Chondrocyte (in vitro differentiated cells): ENCODE measurements around the gene BAIAP2L2. TPM values are rescaled to one million over a fixed set of nuclear protein-coding genes. Genes with fewer than 3 reads are reported as not detected.

Experiments used
- DNase-seq: peaks from one replicate; pipeline ENCODE4 v3.0.0; 2021; ENCODE audit warnings: mixed read lengths, low spot score
- H3K27ac Mint-ChIP-seq: one replicate; pipeline ENCODE4 v1.8.0; 2021; ENCODE audit warnings: mild to moderate bottlenecking, moderate library complexity, mixed read lengths; ENCODE audit not compliant: unreplicated experiment
- H3K27me3 Mint-ChIP-seq: 2 replicates; pipeline ENCODE4 v1.8.0; 2021; ENCODE audit warnings: low read depth, mixed read lengths
- H3K36me3 Mint-ChIP-seq: 2 replicates; pipeline ENCODE4 v1.8.0; 2021; ENCODE audit warnings: low read depth, mixed read lengths
- H3K4me1 Mint-ChIP-seq: 2 replicates; pipeline ENCODE4 v1.8.0; 2021; ENCODE audit warnings: low read depth, mild to moderate bottlenecking, mixed read lengths
- H3K4me3 Mint-ChIP-seq: one replicate; pipeline ENCODE4 v1.8.0; 2021; ENCODE audit warnings: mild to moderate bottlenecking, moderate library complexity, mixed read lengths; ENCODE audit not compliant: unreplicated experiment
- H3K9me3 Mint-ChIP-seq: 2 replicates; pipeline ENCODE4 v1.8.0; 2021; ENCODE audit warnings: low read depth, mixed read lengths
- total RNA-seq: library from RNA; stranded (reverse); gene quantifications from 3 replicates; pipeline ENCODE4 v1.2.1, GENCODE V29; 2021
- TF ChIP-seq, protein P1 (sequence below): fragments of 200-600 bp; sonication (generic); IDR thresholded peaks from 2 replicates; pipeline ENCODE4 v1.5.0; 2021; ENCODE audit warnings: antibody characterized with exemption, mild to moderate bottlenecking, moderate library complexity

BAIAP2L2 gene
- total RNA-seq, 1 donor from 2014 or later, result 0.42 TPM

- TF ChIP-seq, protein P1, sequence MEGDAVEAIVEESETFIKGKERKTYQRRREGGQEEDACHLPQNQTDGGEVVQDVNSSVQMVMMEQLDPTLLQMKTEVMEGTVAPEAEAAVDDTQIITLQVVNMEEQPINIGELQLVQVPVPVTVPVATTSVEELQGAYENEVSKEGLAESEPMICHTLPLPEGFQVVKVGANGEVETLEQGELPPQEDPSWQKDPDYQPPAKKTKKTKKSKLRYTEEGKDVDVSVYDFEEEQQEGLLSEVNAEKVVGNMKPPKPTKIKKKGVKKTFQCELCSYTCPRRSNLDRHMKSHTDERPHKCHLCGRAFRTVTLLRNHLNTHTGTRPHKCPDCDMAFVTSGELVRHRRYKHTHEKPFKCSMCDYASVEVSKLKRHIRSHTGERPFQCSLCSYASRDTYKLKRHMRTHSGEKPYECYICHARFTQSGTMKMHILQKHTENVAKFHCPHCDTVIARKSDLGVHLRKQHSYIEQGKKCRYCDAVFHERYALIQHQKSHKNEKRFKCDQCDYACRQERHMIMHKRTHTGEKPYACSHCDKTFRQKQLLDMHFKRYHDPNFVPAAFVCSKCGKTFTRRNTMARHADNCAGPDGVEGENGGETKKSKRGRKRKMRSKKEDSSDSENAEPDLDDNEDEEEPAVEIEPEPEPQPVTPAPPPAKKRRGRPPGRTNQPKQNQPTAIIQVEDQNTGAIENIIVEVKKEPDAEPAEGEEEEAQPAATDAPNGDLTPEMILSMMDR, result no peak
- Mint-ChIP-seq H3K9me3 (no peaks in the 10 kb centered on the region), H3K36me3 (peaks cover 2% of the 10 kb centered on the region), H3K4me1 (peaks cover 10% of the 10 kb centered on the region), H3K4me3 (no peak overlapping the region), H3K27me3 (no peaks in the 10 kb centered on the region), H3K27ac (no peak overlapping the region)
- no peak for DNase-seq
Measured at GRCh38 chr22:38138961-38139360, 28.5 kb upstream of the BAIAP2L2 start.

- TF ChIP-seq, protein P1, result no peak
- Mint-ChIP-seq H3K4me3 (no peak overlapping the region), H3K27ac (no peak overlapping the region), H3K9me3 (no peaks in the 10 kb centered on the region), H3K27me3 (no peaks in the 10 kb centered on the region), H3K36me3 (no peaks in the 10 kb centered on the region), H3K4me1 (peaks cover 10% of the 10 kb centered on the region)
- no peak for DNase-seq
Measured at GRCh38 chr22:38137876-38138687, 27.6 kb upstream of the BAIAP2L2 start.

- Mint-ChIP-seq H3K27ac (no peak overlapping the region), H3K36me3 (peaks cover 1% of the 10 kb centered on the region), H3K27me3 (no peaks in the 10 kb centered on the region), H3K4me3 (no peak overlapping the region), H3K4me1 (peaks cover 12% of the 10 kb centered on the region), H3K9me3 (no peaks in the 10 kb centered on the region)
- no peak for DNase-seq
- TF ChIP-seq, protein P1, result no peak
Measured at GRCh38 chr22:38136607-38137006, 26.1 kb upstream of the BAIAP2L2 start.

DNA sequence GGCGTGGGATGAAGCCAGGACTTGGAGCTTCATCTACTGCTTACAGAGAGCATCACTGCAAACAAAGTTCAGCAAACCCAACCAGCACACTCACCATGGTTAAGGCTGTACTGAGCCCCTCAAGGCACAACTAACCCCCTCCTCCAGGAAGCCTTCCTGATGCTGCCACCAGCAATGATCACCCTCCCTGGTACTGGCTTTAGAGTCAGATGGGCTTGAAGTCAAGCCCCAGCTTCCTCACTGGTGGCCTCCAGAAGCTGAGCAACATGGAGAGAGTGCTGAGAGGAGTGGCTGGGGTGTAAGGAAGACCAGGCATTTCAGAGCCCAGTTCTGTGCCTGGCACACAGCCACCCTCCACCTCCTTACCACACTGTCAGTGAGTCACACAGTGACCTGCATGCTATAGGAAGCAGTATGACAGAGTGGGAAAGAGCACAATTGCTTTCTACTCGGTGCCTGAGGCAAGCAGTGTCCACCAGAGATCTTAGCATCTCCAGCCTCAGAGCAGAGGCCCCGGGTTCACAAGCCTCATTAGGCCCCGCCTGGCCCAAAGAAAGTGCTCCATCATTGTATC is 24.7 kb upstream of the BAIAP2L2 start:
- no peak for DNase-seq
- TF ChIP-seq, protein P1, result no peak
- Mint-ChIP-seq H3K36me3 (peaks cover 1% of the 10 kb centered on the region), H3K27ac (peak overlapping the region; percentile 72), H3K9me3 (no peaks in the 10 kb centered on the region), H3K4me3 (no peak overlapping the region), H3K27me3 (no peaks in the 10 kb centered on the region), H3K4me1 (peaks cover 14% of the 10 kb centered on the region)

- Mint-ChIP-seq H3K4me3 (no peak overlapping the region), H3K9me3 (no peaks in the 10 kb centered on the region), H3K36me3 (peaks cover 1% of the 10 kb centered on the region), H3K27me3 (no peaks in the 10 kb centered on the region), H3K27ac (no peak overlapping the region), H3K4me1 (peaks cover 14% of the 10 kb centered on the region)
- no peak for DNase-seq
- TF ChIP-seq, protein P1, result no peak
Measured at GRCh38 chr22:38133331-38133730, 22.8 kb upstream of the BAIAP2L2 start.
